Bronchial epithelial cell (primary cell): ENCODE data around the gene EPHA10. TPM values are rescaled to one million over a fixed set of nuclear protein-coding genes. Genes with fewer than 3 reads are reported as not detected.
A peak's percentile ranks its signal among the peaks of the same experiment; 100 is the strongest.
"Not testable (repeated sequence)": the region's sequence is repeated elsewhere in the genome, so short reads cannot be mapped to it uniquely, and the experiment has no call there.

Experiments
- DNase-seq: peaks from one replicate; pipeline ENCODE4 v3.0.0-alpha.2; 2010; ENCODE audit warnings: low read depth
- FAIRE-seq: peaks from 2 replicates; lab custom pipeline; 2011; peaks lifted over from hg19 to GRCh38; lab: Jason Lieb, UNC
- H3K27me3 ChIP-seq: 2 replicates; pipeline ENCODE4 v1.5.1; 2011; ENCODE audit warnings: low read length; ENCODE audit not compliant: control insufficient read depth, insufficient read depth
- H3K36me3 ChIP-seq: 2 replicates; pipeline ENCODE4 v1.5.1; 2011; ENCODE audit warnings: low read length; ENCODE audit not compliant: control insufficient read depth, insufficient read depth
- H3K4me3 ChIP-seq: 2 replicates; pipeline ENCODE4 v1.5.1; 2011; ENCODE audit warnings: mild to moderate bottlenecking, low read depth, low read length, control low read depth
- CTCF ChIP-seq: IDR thresholded peaks from 2 replicates; pipeline ENCODE4 v1.5.1; 2011; ENCODE audit warnings: mild to moderate bottlenecking, moderate library complexity, low read length, control low read depth, inconsistent platforms; ENCODE audit not compliant: insufficient read depth, severe bottlenecking
- total RNA-seq: library from RNA; depleted of rRNA; stranded (reverse); fragments of >200 nt; gene quantifications from 2 replicates; pipeline ENCODE4 v1.2.1, GENCODE V29; 2014

EPHA10 gene
- total RNA-seq, 1 donor from 2014 or later, result 0.26 TPM

DNA sequence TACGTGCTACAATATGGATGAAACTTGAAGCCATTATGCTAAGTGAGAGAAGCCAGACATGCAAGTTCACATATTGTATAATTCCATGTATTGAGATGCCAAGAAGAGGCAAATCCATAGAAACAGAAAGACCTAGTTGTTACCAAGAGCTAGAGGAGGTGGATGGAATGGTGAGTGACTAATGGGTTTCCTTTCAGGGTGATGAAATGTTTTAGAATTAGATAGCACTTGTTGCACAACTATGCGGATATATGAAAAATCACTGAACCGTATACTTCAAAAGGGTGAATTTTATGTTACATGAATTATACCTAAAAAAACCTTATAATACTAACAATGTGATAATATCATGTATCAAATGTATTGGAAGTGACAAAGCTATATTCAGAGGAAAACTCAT is 18.1 kb downstream of the EPHA10 start:
- H3K36me3 ChIP-seq, result no peaks in the 10 kb centered on the region
- TF ChIP-seq CTCF, result no peak
- H3K27me3 ChIP-seq, result peaks cover 1% of the 10 kb centered on the region
- no peak overlapping the region for H3K4me3 ChIP-seq
- FAIRE-seq, result peak; percentile 60
- DNase-seq, result peak; percentile 35

GRCh38 chr1:37741662-37742061 is 23.3 kb downstream of the EPHA10 start:
- H3K36me3 ChIP-seq, result no peaks in the 10 kb centered on the region
- no peak overlapping the region for H3K4me3 ChIP-seq
- H3K27me3 ChIP-seq, result no peaks in the 10 kb centered on the region
- TF ChIP-seq CTCF, result no peak
- FAIRE-seq, result no peak
- no peak for DNase-seq

DNA sequence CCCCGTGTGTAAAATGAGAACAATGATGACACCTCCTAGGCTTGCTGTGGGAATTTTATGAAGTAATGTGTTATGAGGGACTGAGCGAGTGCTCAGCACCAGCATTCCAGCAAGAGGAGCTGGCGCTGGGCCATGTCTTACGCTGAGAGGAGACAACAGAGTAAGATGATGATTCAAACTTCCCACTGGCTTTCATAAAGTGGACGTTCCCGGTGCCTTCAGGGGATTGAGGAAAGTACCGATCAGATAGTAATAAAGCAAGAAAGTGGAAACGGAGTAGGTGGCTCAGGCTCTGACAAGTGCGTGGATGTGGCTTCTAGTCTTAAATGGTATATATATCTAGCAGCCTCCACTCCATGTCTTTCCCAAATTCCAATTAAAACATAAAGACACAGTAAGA is 23.8 kb downstream of the EPHA10 start:
- no peak for TF ChIP-seq CTCF
- no peak overlapping the region for H3K4me3 ChIP-seq
- FAIRE-seq (no peak), DNase-seq (peak; percentile 70)
- H3K27me3 ChIP-seq, result no peaks in the 10 kb centered on the region
- H3K36me3 ChIP-seq, result no peaks in the 10 kb centered on the region

DNA sequence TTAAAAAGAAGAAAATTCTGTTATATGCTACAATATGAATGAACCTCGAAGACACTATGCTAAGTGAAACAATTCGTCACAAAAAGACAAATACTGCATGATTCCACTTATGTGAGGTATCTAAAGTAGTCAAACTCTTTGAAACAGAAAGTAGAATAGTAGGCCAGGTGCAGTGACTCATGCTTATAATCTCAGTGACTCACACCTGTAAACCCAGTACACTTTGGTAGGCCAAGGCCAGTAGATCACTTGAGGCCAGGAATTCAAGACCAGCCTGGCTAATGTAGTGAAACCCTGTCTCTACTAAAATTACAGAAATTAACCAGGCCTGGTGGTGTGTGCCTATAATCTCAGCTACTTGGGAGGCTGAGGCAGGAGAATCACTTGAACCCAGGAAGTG is 25.7 kb downstream of the EPHA10 start:
- no peaks in the 10 kb centered on the region for H3K27me3 ChIP-seq
- FAIRE-seq (no peak), DNase-seq (peak; percentile 93)

DNA sequence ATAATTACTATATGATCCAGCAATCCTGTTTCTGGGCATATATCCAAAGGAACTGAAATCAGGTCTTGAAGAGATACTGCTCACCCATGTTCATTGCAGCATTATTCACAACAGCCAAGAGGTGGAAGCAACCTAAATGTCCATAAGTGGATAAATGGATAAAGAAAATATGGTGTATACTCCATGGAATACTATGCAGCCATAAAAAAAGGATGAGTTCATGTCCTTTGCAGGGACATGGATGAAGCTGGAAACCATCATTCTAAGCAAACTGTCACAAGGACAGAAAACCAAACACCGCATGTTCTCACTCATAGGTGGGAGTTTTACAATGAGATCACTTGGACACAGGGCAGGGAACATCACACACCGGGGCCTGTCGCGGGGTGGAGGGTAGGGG is 26.3 kb downstream of the EPHA10 start:
- H3K27me3 ChIP-seq, FAIRE-seq: not testable (repeated sequence)

More for the DNA sequence above, 25.7 kb downstream of the EPHA10 start:
- Histone ChIP-seq H3K36me3 (no peaks in the 10 kb centered on the region), H3K4me3 (no peak overlapping the region)
- TF ChIP-seq CTCF, result no peak

GRCh38 chr1:37737975-37738374 is 26.9 kb downstream of the EPHA10 start:
- not testable (repeated sequence) for DNase-seq, FAIRE-seq, H3K4me3 ChIP-seq, H3K27me3 ChIP-seq, H3K36me3 ChIP-seq

More for the DNA sequence above, 26.3 kb downstream of the EPHA10 start:
- DNase-seq, H3K4me3 ChIP-seq, H3K36me3 ChIP-seq: not testable (repeated sequence)
